Stimulated activated CD4-positive, alpha-beta T cell treated with anti-CD3 and anti-CD28 coated beads, TNF-alpha, amount 100 ng/mL, for 1 hour (primary cell): Measurements from ENCODE around the gene TRAF1.

Source experiments
- DNase-seq, 3 donors: peaks; one replicate each; pipeline ENCODE4 v3.0.0-alpha.2; 2020; ENCODE audit warnings: low read depth in 3 of 3, low spot score in 1 of 3

The TRAF1 gene

DNA sequence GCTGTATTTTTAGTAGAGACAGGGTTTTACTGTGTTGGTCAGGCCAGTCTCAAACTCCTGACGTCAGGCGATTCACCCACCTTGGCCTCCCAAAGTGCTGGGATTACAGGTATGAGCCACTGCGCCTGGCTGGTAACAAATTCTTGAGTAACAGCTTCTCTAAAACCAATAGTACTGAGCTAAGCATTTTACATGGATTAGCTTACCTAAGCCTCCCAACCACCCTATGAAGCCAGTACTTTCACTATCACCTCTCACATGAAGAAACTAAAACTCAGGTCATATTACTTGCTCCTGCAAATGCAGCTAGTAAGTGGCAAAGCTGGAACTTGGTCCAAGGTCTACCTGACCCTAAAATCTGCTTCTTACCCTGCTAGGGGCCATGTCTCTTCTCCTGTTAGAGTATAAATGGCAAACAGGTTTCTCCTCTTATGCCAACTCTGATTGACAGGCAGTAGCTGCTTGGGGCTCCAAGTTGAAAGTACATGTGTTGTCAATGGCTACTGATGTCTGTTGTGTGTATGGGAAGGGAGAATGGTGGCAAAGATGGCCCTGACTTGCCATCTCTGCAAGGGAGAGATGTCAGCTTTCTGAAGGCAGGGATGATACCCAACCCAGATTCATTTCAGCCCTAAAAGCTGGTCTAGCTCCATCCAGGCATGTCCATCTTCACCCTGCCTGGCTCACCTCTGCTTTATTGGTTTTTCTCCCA lies 53.6 kb downstream of the TRAF1 start:
- no peak for DNase-seq

DNA sequence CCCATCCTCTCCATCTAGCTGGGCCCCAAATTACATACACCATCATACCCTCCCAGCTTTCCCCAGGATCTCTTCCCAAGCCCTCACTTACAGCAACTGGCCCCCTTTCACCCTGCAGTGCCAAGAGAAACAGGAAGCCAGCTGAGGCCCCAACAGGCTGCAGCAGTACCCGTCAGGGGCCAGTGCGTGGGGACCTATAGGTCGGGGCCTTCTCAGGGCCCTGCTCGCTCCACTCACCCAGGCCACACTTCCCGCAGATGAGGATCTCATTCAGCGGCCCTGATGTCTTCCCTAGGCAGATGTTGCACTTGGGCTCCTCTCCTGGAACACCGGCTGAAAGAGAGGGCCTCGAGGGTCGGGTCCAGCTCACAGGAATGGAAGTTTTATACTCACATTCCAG lies 56.4 kb downstream of the TRAF1 start:
- no peak for DNase-seq

DNA sequence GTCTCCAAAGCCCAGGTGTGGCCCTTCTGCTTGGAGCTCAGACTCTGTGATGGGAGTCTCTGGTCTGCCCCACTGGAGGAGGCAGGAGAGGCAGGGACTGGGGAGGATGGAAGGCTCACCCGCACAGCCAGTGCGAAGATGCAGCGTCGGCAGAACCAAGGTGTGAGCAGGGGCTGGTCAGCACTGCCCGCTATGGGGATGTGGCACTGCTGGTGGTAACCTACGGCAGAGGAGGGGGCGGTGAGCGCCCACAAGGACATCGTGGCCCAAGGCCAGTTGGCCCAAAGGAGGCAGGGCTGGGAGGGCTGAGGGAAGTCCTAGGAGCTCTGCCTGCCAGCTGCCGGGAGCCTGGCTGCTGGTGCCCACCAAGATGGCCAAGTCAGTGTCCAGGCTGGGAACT lies 56.9 kb downstream of the TRAF1 start:
- no peak for DNase-seq

- DNase-seq = no peak
Measured at GRCh38 chr9:120869360-120869687, 57.3 kb downstream of the TRAF1 start.

DNA sequence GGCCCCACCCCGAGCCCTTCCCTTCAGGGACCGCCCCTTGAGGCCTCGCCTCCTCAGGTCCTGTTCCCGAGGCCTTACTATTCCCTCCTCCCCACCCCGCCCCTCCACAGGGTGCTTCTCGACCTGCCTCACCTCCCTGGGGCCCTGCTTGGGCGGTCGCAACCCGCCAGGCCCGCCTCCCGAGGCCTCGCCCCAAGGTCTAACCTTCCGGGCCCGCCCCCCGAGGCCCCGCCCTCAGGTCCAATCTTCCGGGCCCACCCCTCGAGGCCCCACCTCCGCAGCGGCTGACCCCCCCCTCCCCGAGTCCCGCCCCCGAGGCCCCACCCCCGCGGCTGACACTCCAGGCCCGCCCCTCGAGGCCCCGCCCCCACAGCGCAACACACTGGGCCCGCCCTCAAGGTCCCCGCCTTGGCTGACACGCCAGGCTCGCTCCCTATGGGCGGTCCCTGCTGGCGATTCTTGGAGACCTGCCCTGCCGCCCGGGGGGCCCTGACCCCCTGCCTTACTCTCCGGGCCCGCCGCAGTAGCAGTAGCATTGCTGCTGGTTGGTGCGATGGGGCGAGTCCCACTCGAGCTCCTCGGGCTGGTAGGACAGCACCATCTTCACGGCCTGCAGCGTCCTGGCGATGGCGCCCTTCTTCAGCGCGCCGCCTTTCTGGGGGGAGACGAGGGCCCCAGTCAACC lies 57.8 kb downstream of the TRAF1 start:
- peak; percentile 94 to 97 (median 94) for DNase-seq

DNA sequence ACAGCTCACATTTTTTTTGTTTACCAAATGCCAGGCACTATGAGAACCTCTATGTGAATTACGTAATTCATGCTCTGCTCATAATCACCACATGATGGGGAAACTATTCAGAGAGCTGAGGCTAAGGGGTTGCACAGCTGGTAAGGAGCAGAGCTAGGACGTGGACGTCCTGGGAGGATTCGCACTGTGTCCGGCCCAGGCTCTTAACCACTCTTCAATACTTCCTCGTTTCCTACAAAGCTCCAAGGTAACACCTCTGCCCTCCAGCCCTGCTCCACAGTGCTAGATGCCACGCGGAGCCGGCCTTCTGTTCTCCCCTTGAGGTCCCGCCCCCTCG lies 58.3 kb downstream of the TRAF1 start:
- no peak for DNase-seq

GRCh38 chr9:120867676-120868338 lies 58.8 kb downstream of the TRAF1 start:
- no peak for DNase-seq

DNA sequence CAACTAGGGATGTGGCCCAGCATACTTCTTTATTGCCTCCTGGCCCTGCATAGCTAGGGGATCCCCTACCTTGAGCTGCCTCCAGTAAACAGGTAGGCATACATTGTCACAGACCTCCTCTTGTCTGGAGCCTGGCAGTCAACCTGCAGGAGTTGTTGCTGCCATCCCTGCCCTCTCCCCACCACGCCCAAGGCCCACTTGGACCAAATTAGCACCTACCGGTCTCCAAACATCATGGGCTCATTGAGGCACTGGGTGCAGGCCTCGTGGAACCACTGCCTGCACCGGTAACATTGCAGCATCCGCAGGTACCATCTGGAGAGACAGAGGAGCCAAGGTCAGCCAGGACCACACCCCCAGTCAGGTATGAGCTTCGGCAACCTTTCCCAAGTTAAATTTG lies 59.9 kb downstream of the TRAF1 start:
- no peak for DNase-seq

- no peak for DNase-seq
Measured at GRCh38 chr9:120865809-120866208, 60.8 kb downstream of the TRAF1 start.

GRCh38 chr9:120865176-120865575 lies 61.4 kb downstream of the TRAF1 start:
- DNase-seq = no peak

DNA sequence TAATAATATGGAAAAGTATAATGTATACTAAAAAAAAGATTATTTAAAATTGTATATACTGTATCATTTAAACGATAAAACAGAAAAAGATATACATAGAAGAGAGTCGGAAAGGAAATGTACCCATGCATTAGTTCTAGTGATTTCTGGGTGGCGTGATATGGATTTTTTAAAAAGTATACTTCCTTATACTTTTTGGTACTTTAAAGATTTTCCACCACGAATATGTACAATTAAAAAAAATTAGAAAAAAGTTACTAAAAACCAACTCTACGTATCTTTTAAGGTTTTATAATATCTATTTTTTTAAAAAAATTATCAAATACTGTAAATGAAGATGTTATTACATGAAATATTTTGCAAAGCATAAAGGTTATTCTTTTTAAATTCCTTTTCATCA lies 61.9 kb downstream of the TRAF1 start:
- DNase-seq = no peak

- no peak for DNase-seq
Measured at GRCh38 chr9:120863833-120864232, 62.8 kb downstream of the TRAF1 start.

DNA sequence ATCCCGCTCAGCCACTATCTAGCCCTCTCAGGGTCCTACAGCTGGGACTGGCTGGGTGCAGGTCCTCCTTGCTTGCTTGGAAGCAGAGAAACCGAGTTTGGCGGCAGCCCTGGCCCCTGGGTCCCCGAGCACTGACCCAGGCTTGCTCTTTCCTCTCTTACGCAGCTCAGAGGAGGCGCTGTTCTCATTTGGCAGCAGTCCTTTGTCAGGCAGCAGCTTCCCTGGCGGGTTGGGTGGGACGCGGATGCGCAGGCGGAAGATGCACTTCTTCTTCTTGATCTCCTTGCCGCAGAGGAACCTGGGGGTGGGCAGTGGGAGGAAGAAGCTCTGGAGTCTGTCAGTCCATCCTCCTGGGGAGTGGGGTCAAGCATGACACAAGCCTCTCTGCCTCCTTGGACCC lies 64.1 kb downstream of the TRAF1 start:
- DNase-seq = no peak

GRCh38 chr9:120861935-120862334 lies 64.7 kb downstream of the TRAF1 start:
- no peak for DNase-seq

GRCh38 chr9:120860083-120860482 lies 66.5 kb downstream of the TRAF1 start:
- DNase-seq = no peak

GRCh38 chr9:120859361-120859760 lies 67.2 kb downstream of the TRAF1 start:
- DNase-seq = no peak

DNA sequence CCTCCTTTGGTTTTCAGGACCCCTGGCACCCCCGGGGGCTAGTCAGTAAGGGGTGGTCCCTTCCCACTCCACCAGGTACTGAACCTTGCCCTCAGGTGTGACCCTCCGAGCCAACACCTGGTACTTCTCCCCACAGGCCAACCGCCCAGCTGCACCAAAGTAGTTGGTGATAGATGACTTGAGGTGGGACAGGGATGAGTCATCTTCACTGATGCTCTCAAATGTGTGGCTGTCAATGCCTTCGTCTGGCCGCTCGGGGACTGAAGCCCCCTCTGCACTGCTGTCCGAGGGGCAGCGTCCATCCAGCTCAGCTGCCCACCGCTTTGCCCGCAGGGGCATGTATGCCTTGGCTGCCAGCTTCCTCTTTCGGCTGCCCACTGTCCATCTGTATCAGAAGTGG lies 68.7 kb downstream of the TRAF1 start:
- DNase-seq = no peak

DNA sequence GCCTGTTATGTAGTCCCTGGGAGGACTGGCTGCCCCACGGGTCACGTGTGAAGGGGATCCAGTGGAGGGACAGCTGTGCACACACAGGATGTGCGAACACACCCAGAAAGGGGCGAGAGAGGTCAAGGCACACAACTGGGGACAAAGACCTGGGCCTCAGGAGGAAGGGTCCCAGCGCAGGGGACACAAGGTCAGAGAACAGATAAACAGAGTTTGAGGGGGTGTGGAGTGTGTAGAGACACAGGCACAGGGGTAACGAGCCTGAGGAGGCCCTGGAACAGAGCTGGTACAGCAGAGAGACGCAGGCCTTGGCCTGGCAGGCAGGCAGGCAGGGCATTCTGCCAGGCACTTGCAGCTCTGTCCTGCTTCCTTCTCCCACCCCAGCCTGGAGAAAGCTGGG lies 69.1 kb downstream of the TRAF1 start:
- DNase-seq = no peak

GRCh38 chr9:120856700-120857099 lies 69.9 kb downstream of the TRAF1 start:
- DNase-seq = no peak

DNA sequence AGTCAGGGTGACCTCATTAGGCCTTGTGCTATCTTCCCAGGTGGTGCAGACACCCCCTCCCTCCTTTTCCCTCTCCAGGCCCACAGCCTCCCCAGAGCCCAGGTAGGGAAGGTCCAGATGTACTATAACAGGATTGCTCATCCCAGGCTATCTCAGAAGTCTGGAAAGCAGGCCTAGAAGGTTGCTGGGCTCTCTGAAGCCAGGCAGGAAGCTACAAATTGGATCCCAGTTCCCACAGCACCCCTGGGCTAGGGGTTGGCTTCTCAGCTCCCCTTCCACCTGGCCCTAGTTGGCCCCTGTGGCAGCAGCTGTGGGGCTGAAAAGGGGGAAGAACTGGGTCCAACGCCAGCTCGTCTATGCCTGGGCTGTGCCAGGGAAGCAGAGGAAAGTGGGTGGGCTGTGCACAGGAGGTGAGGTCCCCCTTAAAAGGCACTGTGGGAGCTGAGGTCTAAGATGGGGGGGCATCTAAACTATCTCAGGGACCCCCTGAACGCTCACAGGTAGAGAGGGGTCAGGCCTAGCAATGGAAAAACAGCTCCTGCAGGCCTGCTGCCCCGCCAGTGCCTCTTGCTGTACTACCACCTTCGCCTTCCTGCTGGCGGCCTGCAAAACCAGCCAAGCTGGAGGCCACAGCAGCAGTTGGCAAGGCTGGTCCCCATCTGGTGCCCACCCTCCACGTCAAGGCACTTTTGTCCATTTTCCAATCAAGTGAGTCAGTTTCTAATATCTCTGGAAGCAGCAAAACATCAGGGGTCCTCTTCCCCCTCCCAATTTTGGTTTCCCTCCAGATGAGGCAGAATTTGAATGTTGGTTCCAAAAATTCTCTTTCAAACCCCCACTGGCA lies 70.5 kb downstream of the TRAF1 start:
- no peak for DNase-seq

- no peak for DNase-seq
Measured at GRCh38 chr9:120854596-120855327, 71.8 kb downstream of the TRAF1 start.
